Right ventricle myocardium inferior (tissue), 1 donor: ENCODE results near the gene LAMA1. TPM values are rescaled to one million over a fixed set of nuclear protein-coding genes. Genes with fewer than 3 reads are reported as not detected.
A peak's percentile ranks its signal among the peaks of the same experiment; 100 is the strongest.
"Not testable (repeated sequence)": the region's sequence is repeated elsewhere in the genome, so short reads cannot be mapped to it uniquely, and the experiment has no call there.

Source experiments
- ATAC-seq: fragments of 200-7000 bp; cut with Tn5 transposase; one replicate; pipeline ENCODE4 v1.9.1; 2020; ENCODE audit warnings: mild to moderate bottlenecking, moderate library complexity
- DNase-seq: peaks from one replicate; pipeline ENCODE4 v3.0.0; 2021; ENCODE audit errors: missing footprints
- intact Hi-C: fragments of 100-400 bp; cut with DNase I; formaldehyde crosslinking; loops from one replicate; pipeline ENCODE4 v1.11.0; 2022
- long read RNA-seq: library from polyadenylated mRNA; unstranded; transcript quantifications from one replicate; pipeline ENCODE4 v2.0.0, GENCODE V29; 2021
- total RNA-seq: library from RNA; stranded (reverse); fragmentation: NEBNext Ultra II Directional; extraction: Animal tissue kit (Norgen Biotek cat#: 25700); gene quantifications from one replicate; pipeline ENCODE4 v1.2.1, GENCODE V29; 2021
- donor health status: DM: no; HTN: yes; CAD: no; lungs with severe emphysema.

LAMA1 gene, protein sequence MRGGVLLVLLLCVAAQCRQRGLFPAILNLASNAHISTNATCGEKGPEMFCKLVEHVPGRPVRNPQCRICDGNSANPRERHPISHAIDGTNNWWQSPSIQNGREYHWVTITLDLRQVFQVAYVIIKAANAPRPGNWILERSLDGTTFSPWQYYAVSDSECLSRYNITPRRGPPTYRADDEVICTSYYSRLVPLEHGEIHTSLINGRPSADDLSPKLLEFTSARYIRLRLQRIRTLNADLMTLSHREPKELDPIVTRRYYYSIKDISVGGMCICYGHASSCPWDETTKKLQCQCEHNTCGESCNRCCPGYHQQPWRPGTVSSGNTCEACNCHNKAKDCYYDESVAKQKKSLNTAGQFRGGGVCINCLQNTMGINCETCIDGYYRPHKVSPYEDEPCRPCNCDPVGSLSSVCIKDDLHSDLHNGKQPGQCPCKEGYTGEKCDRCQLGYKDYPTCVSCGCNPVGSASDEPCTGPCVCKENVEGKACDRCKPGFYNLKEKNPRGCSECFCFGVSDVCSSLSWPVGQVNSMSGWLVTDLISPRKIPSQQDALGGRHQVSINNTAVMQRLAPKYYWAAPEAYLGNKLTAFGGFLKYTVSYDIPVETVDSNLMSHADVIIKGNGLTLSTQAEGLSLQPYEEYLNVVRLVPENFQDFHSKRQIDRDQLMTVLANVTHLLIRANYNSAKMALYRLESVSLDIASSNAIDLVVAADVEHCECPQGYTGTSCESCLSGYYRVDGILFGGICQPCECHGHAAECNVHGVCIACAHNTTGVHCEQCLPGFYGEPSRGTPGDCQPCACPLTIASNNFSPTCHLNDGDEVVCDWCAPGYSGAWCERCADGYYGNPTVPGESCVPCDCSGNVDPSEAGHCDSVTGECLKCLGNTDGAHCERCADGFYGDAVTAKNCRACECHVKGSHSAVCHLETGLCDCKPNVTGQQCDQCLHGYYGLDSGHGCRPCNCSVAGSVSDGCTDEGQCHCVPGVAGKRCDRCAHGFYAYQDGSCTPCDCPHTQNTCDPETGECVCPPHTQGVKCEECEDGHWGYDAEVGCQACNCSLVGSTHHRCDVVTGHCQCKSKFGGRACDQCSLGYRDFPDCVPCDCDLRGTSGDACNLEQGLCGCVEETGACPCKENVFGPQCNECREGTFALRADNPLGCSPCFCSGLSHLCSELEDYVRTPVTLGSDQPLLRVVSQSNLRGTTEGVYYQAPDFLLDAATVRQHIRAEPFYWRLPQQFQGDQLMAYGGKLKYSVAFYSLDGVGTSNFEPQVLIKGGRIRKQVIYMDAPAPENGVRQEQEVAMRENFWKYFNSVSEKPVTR (N-terminal part only)
- total RNA-seq, result not detected
- long read RNA-seq, result 0 reads

DNA sequence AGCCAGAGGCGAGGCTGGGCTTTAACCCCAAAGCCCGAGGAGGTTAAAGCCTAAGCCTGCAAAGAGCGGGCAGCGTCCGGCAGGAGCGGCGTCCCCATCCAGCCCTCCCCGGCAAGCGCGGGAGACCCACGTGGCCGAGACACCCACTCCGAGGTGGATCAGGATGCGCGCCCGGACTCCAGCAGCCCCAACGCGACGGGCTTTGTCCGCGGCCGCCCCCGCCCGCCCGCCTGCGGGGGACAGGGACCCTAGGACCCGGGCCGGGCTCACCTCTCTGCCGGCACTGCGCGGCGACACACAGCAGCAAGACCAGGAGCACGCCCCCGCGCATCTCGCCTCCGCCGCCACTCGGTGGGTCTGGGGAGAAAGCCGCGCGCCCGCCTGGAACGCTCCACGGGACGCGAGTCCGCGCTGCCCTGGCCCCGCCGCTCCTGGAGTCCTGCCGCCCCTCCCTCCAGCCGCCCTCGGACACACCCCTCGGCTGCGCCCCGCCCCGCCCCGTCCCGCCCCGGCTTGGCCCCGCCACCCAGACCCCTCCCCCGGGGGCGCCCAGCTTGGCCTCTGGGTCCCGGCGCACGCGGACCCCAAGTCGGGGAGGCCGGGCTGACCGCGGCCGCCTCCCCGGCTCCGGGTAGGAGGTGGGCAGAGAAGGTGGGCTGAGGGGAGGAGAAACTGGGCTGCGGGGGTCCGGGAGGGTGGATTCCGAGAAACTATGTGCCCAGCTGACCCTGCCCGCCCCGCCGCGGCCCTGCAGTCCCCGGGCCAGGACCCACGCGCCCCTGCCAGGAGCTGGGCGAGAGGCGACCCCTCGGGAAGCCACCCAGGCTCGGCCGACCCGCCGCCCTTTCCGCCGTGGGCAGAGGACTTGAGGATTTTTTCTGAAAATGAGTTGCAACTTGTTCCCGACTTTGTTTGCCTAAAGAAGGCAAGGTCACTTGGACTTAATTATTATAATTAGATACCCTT lies at the start of gene LAMA1:
Gene LAMA1, minus strand, starts transcription at position 408 of the 966 bp plus-strand sequence. Its CDS starts 77 bp downstream, at position 331.
- DNase-seq (no peak), ATAC-seq (peak; percentile 10)
- intact Hi-C loops, result no loop called here

DNA sequence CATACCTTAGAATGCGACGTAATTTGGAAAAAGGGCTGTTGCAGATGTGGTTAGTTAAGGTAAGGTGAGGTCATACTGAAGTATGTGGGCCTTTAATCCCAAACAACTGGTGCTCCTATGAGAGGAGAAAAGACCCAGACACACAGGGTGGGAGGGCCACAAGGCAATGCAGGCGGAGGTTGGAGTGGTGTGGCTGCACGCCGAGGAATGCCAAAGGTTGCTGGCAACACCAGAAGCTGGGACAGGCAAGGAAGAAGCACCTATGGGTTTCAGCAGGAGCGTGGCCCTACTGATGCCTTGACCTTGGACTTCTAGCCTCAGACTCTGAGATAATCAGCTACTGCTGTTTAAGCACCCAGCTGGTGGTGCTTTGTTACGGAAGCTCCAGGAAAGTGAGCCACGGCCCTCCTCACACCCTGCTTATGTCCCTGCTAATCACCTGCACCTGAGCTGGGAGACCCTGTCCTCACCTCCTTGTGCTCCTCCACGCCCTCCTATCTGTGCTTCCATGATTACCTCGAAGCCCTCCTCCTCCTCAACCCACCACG lies 48.3 kb upstream of the LAMA1 start:
- ATAC-seq (no peak), DNase-seq (no peak)
- intact Hi-C loops, result no loop called here

DNA sequence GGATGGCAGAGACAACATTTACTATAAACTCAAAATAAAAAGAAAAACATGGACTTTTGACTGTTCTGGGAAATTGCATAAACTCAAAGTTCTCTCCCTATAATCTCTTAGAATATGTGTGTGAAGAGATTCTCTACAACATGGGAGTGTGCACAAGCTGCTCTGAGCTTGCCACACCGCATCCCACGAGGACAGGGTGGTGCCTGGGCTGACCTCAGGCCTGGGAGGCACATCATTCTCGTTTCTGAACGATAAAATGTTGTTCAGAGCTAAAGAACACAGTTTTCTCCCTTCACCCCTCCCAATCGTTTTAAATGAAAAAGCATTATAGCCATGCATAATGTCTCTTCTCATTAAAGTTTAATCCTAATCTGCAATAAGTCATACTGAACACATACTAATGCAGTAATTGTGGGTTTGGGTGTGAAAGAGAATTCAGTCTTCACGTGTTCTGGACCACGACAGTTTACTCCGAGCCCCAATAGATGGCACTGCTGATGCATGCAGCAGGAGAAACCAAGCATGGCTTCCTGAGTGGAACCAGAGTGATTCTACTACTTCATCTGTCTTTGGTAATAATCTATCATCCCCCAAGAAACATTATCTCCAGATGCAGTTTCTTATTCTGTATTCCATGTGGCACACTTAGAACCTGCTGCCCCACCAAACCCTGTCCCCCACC lies 46.9 kb upstream of the LAMA1 start:
- DNase-seq (no peak), ATAC-seq (no peak)
- intact Hi-C loops, result no loop called here

DNA sequence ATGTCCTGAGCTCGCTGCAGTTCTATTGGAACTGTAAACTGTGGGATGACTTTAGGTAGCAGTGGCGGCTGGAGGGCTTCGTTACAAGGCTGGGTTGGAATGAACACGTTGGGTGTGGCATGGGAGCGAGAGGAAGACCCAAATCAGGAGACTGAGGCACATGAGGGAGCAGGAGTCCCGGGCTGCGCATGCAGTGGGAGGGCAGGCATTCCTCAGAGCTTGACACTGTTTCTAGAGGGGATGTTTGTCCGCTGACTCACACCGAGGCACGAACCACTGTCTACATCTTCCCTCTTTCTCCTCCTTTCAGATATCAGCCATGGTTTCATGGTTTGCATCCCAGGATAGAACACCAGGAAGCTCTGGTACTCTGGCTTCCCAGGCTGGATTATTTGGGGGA lies 40.6 kb upstream of the LAMA1 start:
- intact Hi-C loops, result no loop called here
- no peak for ATAC-seq

DNA sequence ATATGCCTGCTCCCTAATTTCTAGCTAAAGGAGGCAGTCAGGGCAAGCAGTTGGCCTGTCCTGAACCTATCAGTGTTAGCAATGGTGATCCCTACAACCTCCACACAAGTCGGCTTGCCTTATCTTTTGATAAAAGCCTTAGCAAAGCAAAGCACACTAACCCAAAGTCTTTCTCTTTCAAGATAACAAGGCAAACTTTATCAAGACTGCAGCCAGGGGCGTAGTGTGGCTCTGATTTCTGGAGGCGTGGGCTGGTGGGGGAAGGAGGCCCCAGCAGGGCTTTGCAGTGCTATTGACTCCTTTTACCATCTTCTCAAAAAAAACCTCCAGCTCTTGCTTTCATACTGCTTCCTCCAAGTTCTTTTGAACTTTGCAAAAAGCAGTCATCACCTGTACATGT lies 40.2 kb upstream of the LAMA1 start:
- intact Hi-C loops, result no loop called here
- no peak for ATAC-seq

More for the DNA sequence above, 40.6 kb upstream of the LAMA1 start:
- no peak for DNase-seq

DNA sequence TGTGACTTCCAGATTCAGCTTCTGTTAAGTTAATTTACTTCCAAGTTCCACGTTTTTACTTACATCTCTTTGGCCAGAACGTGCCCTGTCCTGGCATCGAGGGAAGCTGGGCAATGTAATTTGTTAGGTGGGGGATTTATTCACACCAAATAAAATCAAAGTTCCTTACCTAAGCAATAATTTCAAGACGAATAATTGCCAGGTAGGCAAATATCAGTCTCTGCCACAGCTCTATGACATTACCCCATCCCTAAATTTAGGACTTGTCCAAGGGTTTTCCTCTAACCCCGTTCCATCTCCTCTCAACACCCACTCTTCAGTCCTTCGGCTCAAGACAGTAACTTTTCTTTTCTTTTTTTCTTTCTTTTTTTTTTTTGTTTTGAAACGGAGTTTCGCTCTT lies 38.3 kb upstream of the LAMA1 start:
- ATAC-seq (no peak), DNase-seq (no peak)
- intact Hi-C loops, result no loop called here

More for the DNA sequence above, 40.2 kb upstream of the LAMA1 start:
- no peak for DNase-seq

DNA sequence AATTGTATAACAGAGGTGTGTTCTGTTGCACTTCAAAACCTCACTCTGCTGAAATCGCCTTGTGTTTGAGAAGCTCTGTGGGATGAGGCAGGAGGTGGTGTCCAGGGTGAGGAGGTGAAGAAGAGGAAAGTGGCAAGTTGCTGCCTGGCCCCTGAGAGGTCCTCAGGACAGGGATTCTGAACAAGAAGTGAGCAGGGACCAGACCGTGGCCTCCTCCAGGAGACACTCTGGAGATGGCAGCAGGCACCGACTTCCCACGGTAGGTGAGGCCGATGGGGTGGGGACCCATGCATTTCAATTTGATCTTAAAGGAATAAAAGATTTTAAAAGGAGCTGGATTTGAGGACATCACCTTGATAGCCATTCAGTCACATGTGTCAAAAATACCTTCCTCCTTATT lies 37.5 kb upstream of the LAMA1 start:
- no peak for ATAC-seq
- no peak for DNase-seq
- intact Hi-C loops, result no loop called here

DNA sequence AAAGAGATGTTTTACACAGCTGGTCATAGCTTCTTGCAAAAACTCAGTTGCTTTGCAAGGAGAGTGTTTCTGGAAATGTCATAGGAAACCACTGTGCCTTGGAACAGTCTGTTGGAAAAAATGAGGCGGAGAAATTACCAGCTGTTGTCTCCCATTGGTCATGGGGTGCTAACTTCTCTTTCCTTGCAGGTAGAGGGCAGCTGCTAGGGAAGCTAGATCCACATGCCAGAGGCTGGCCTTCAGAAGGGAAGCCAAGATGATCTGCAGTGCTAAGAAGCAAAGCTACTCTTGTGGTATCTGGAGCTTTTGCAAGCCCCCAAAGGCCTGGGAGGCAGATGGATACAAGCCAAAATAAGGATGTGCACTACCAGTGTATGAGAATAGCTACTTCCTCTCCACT lies 34.8 kb upstream of the LAMA1 start:
- intact Hi-C loops, result no loop called here
- DNase-seq, result no peak
- no peak for ATAC-seq

DNA sequence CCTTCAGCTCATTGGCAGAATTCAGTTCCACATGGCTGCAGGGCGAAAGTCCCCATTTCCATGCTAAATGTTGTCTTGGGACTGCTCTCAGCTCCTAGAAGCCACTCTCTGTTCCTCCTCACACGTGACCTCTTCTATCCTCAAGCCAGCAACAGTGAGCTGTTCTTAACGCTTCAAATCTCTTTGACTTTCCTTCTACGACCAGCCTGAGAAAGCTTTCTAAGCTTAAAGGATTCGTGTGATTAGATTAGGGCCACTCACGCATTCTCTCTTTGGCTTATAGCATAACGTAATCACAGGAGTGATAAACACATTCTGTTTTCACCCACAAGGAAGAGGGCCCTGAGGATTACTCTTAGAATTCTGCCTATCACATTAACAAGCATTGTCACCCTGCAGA lies 29.8 kb upstream of the LAMA1 start:
- no peak for DNase-seq
- no peak for ATAC-seq
- intact Hi-C loops, result no loop called here

DNA sequence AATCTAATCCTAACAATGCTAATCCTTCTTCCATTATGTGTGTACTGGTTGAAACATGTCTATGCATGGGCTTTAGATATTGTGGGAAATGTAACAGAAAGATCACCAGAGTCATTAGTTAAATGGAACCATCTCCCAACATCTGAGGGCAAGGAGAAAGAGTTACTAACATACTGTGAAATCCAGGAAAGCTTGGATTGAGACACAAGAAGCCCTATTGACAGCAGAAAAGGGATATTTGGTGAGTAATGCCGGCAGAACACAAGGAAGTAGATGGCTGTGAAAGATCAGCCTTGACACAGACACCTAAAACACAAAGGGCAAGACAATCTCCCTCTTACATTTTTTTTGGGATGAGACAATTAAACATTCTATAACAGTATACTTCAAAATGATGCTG lies 28.5 kb upstream of the LAMA1 start:
- ATAC-seq (no peak), DNase-seq (no peak)
- intact Hi-C loops, result no loop called here

DNA sequence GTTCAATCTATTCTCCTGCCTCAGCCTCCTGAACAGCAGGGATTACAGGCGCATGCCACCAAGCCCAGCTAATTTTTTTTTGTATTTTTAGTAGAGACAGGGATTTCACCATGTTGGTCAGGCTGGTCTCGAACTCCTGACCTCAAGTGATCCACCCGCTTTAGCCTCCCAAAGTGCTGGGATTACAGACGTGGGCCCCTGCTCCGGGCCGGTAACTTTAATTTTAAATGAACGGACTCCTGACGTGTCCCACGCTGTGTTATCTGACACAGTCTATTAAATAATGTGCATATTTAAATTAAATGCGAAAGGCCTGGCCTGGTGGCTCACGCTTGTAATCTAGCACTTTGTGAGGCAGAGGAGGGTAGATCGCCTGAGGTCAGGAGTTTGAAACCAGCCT lies 27.3 kb upstream of the LAMA1 start:
- DNase-seq, ATAC-seq, intact Hi-C loops: not testable (repeated sequence)

DNA sequence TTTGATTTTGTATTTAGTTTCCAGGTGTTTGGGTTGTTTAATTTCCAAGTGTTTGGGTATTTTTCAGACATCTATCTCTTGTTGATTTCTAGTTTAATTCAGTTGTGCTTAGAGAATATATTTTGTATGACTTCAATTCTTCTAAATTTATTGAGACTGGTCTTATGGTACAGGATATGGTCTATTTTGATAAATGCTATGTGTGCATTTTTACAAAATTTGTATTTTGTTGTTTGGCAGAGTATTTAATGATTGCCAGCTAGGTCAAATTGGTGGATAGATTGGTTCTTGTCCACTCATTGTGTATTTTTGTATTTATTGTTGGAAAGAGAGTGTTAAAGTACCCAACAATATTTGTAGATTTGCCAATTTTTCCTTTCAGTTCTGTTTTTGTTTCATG lies 23.7 kb upstream of the LAMA1 start:
- intact Hi-C loops, result no loop called here
- ATAC-seq (no peak), DNase-seq (no peak)

DNA sequence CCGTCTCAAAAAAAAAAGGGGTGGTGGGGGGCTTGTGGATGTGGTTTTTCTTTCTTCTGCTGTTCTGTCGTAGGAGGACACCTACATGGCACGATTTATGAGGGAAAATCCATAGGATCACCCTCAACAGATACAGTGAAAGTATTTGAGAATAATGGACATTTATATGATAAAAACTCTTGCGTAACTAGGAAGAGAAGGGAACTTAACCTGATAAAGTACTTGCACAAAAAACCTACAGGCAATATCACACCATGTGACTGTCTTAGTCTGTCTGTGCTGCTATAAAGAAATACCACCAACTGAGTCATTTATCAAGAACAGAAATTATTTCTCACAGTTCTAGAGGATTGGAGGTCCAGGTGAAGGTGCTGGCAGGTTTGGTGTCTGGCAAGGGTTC lies 21.8 kb upstream of the LAMA1 start:
- ATAC-seq, result no peak
- DNase-seq, result no peak
- intact Hi-C loops, result no loop called here

DNA sequence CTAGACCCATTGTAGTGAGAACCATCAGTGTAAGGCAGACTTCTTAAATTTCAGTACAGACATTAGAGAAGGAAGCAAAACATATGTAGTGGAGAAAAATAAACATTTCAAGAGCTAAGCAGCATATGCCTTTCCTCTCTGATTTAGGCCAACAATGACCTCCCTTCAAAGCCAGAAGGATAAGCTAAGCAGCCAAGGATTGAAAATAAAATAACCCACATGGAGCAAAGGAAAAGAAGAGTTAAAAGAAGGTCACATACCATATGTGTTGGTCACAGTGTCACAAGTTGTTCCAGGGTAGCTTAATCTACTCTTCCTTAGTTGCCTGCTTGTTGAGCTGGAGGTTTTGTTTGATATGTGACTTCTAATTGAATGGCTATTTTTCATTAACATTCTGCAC lies 15.6 kb upstream of the LAMA1 start:
- no peak for DNase-seq
- intact Hi-C loops, result no loop called here

DNA sequence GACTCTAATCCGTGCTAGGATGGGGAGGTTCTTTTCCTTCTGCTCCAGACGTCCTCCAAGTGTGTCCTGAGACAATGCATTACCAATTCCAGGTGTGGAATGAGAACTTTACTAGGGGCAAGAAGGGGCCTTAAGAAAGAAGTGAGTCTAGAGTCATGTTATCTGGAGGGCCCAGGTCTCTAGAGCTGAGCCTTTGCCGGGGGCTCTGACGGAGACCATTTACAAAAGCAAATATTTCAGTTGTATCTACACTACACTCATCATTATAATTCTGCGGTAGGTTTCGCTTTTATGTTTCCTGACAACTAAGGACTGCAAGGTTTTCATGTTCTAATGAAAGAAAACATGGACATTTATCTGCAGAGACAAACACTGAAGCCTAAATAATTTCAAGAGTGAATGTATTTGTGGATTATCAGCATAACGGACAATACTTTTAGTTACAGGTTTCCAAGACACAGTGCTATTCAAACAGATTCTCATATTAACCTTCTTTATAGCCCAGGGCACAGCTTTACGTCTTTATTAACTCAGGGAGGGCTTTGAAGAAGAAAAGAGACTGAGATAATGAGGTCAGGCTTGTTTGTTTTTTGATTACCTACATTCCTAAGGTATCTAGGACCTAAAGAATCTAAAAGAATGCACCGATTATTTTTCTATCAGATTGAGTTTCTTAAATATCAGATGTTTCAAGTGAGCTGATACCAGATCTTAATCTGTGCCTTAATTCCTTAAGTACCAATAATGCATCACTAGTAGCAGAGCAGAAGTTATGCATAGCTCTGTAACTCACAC lies 15.0 kb upstream of the LAMA1 start:
- no peak for DNase-seq
- no peak for ATAC-seq
- intact Hi-C loops, result no loop called here

More for the DNA sequence above, 15.6 kb upstream of the LAMA1 start:
- no peak for ATAC-seq

DNA sequence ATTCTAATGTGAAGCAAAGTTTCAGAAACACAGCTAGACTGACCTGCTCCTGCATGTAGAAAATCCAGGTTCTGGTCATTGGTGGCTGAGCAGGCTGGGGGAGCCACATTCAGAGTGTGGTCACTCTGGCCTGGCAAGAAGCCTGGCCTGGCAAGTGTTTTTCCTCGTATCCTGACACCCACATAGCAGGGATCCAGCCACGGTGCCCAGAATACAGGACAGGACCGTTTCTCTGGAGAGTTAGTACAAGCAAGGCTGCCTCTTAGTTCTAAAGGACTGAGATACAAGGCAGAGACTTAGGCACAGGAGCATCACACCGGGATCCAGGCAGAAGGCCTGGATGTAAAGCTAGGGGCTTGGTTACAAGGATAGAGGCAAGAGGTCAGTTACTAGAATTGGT lies 4.8 kb upstream of the LAMA1 start:
- ATAC-seq (no peak), DNase-seq (no peak)
- intact Hi-C loops, result no loop called here
